ENCODE results near the gene SSR4. TPM values are rescaled to one million over a fixed set of nuclear protein-coding genes. Genes with fewer than 3 reads are reported as not detected.

SSR4 gene
- polyA plus RNA-seq, 2 of the 4 experiments (the other 2 are of a cell fraction): 212 to 352 TPM

- ChIA-PET CTCF (no interaction called here), POLR2A (no interaction called here)
- no peak for TF ChIP-seq FOSB (CRISPR knock-in tag; IDR thresholded peaks at IDR 0.05)
- no peak for TF ChIP-seq POLR2A (IDR thresholded peaks at IDR 0.05; ENCODE audit: low read length)
- no peak for TF ChIP-seq ELK1 (IDR thresholded peaks at IDR 0.05; ENCODE audit: low read depth, low read length)
- TF ChIP-seq CTCF (IDR thresholded peaks at IDR 0.05): no peak
- TF ChIP-seq TP53 (CRISPR knock-in tag; IDR thresholded peaks at IDR 0.05): no peak
- TF ChIP-seq HOXB13 (CRISPR knock-in tag; IDR thresholded peaks at IDR 0.05; ENCODE audit: low read depth): no peak
- no peak for TF ChIP-seq EHF (CRISPR knock-in tag; IDR thresholded peaks at IDR 0.05)
- no peak for DNase-seq (ENCODE audit: low read depth in 1 of 2, low spot score in 1 of 2)
- no peaks in the 10 kb centered on the region for H3K9me3 ChIP-seq
- no peak overlapping the region for H3K4me3 ChIP-seq
- ATAC-seq: no peak
- no peak overlapping the region for H3K4me2 ChIP-seq
- no peaks in the 10 kb centered on the region for H3K4me1 ChIP-seq
- 100% methylated on average over 2 of the region's 20 CpGs for WGBS (ENCODE audit: missing lambda C conversion rate)
- no peak for FAIRE-seq
- no peak overlapping the region for H3K27ac ChIP-seq
These were observed 18.3 kb upstream of the SSR4 start for GRCh38 chrX:153776120-153776599.

- Histone ChIP-seq H3K4me3 (no peak overlapping the region), H3K9me3 (no peaks in the 10 kb centered on the region), H3K4me1 (no peaks in the 10 kb centered on the region), H3K4me2 (no peak overlapping the region), H3K27ac (peak overlapping the region in 1 of 2 experiments; percentile 32; a peak in 1 of 6 replicates)
- CTCF ChIA-PET: no interaction called here
- POLR2A ChIA-PET: no interaction called here
- no peak for FAIRE-seq
- ATAC-seq: 0 out of 6 replicates have a peak, but pooled peaks of 1 of the 2 experiments have one; percentile 5
- TF ChIP-seq MAFK (IDR thresholded peaks at IDR 0.05; ENCODE audit: partially characterized antibody): no peak
- peak in 1 of 2 experiments; percentile 31 for DNase-seq (ENCODE audit: low read depth in 1 of 2, low spot score in 1 of 2)
- 75% methylated on average over 5 of the region's 22 CpGs for WGBS (ENCODE audit: missing lambda C conversion rate)
These were observed 17.8 kb upstream of the SSR4 start for GRCh38 chrX:153776611-153777045.

GRCh38 chrX:153777261-153778090 is 17.0 kb upstream of the SSR4 start:
- POLR2A ChIA-PET: interaction anchor here (1.4 kb wide), 1 partner anchor 17 kb away, joined by 4 read pairs; the partner anchor contains the start of genes IDH3G and SSR4
- CTCF ChIA-PET: interaction anchor here (0.7 to 4.9 kb wide), 5 partner anchors 10 to 170 kb away, joined by 3 to 27 read pairs (median 5); partner anchors contain the start of gene PLXNB3
- H3K9me3 ChIP-seq: no peaks in the 10 kb centered on the region

More at GRCh38 chrX:153777261-153778090, 17.0 kb upstream of the SSR4 start:
- WGBS (ENCODE audit: missing lambda C conversion rate): 92% methylated on average over 14 of the region's 34 CpGs
- no peak overlapping the region for H3K27ac ChIP-seq
- H3K4me3 ChIP-seq: no peak overlapping the region
- no peak overlapping the region for H3K4me2 ChIP-seq
- no peak for TF ChIP-seq EP300 (IDR thresholded peaks at IDR 0.05)
- TF ChIP-seq RAD21 (conservative IDR thresholded peaks at IDR 0.05 in 1 of 2, IDR thresholded peaks at IDR 0.05 in 1 of 2): no peak
- no peak for TF ChIP-seq MAX (IDR thresholded peaks at IDR 0.05)
- no peak for TF ChIP-seq ZC3H11A (IDR thresholded peaks at IDR 0.05)
- TF ChIP-seq SMC3 (IDR thresholded peaks at IDR 0.05): no peak
- no peak for TF ChIP-seq REST (IDR thresholded peaks at IDR 0.05)
- TF ChIP-seq HOXA7 (CRISPR knock-in tag; IDR thresholded peaks at IDR 0.05): no peak
- no peak for TF ChIP-seq ESRRA (IDR thresholded peaks at IDR 0.05; ENCODE audit: borderline replicate concordance, low read length)
- TF ChIP-seq POLR2AphosphoS2 (conservative IDR thresholded peaks at IDR 0.05; ENCODE audit: low read length): no peak
- no peak for TF ChIP-seq JUN (IDR thresholded peaks at IDR 0.05)
- no peak for ATAC-seq
- FAIRE-seq: no peak
- H3K4me1 ChIP-seq: no peaks in the 10 kb centered on the region
- DNase-seq (ENCODE audit: low read depth in 1 of 2, low spot score in 1 of 2): no peak

All from A549 (cell line).